WTC11 (cell line): ENCODE measurements around the gene ZBTB39. TPM values are rescaled to one million over a fixed set of nuclear protein-coding genes. Genes with fewer than 3 reads are reported as not detected.

Experiments
- E2F4 ChIP-seq: sonication (generic); formaldehyde crosslinking; IDR thresholded peaks from 2 replicates; pipeline ENCODE4 v1.8.1; 2022; ENCODE audit warnings: low read depth, mild to moderate bottlenecking, moderate library complexity, missing genetic modification reagents, borderline replicate concordance
- ELF4 ChIP-seq: sonication (generic); formaldehyde crosslinking; IDR thresholded peaks from 2 replicates; pipeline ENCODE4 v1.8.1; 2022; ENCODE audit warnings: low read depth, mild to moderate bottlenecking, moderate library complexity, missing genetic modification reagents
- ESRRA ChIP-seq: sonication (generic); formaldehyde crosslinking; IDR thresholded peaks from 2 replicates; pipeline ENCODE4 v1.8.1; 2022; ENCODE audit warnings: mild to moderate bottlenecking, missing genetic modification reagents, borderline replicate concordance
- FOXP4 ChIP-seq: sonication (generic); formaldehyde crosslinking; IDR thresholded peaks from 2 replicates; pipeline ENCODE4 v1.8.0; 2022; ENCODE audit warnings: mild to moderate bottlenecking, missing genetic modification reagents
- GABPB1 ChIP-seq: sonication (generic); formaldehyde crosslinking; IDR thresholded peaks from 2 replicates; pipeline ENCODE4 v1.8.1; 2023; ENCODE audit warnings: mild to moderate bottlenecking, missing genetic modification reagents
- GRHL2 ChIP-seq: fragments of 250-450 bp; sonication (Bioruptor Pico); IDR thresholded peaks from 2 replicates; pipeline ENCODE4 v1.8.0; 2022; ENCODE audit warnings: mild to moderate bottlenecking, moderate library complexity; ENCODE audit not compliant: insufficient replicate concordance, severe bottlenecking
- ZNF423 ChIP-seq: fragments of 250-450 bp; sonication (Bioruptor Pico); IDR thresholded peaks from 2 replicates; pipeline ENCODE4 v2.1.2; 2022; ENCODE audit warnings: mild to moderate bottlenecking, moderate library complexity
- total RNA-seq: library from RNA; stranded (reverse); gene quantifications from 3 replicates; pipeline ENCODE4 v1.2.3, GENCODE V29; 2021

Gene ZBTB39
- total RNA-seq, 1 experiment from 2014 or later, result 20.2 TPM

GRCh38 chr12:56948881-56949280 lies 57.5 kb downstream of the ZBTB39 start (continued):
- TF ChIP-seq GRHL2 (CRISPR knock-in tag) (no peak), GABPB1 (CRISPR knock-in tag) (no peak), E2F4 (CRISPR knock-in tag) (no peak), ESRRA (CRISPR knock-in tag) (no peak), FOXP4 (CRISPR knock-in tag) (no peak), ELF4 (CRISPR knock-in tag) (no peak), ZNF423 (CRISPR knock-in tag) (no peak)

Other genes with a start within 250 kb of the ZBTB39 start
- 2.4 to 5.6 TPM (median 4.8 TPM) in 3 replicates for gene HSD17B6, start 243.2 kb downstream of the ZBTB39 start, total RNA-seq
- gene SDR9C7, start 72.1 kb downstream of the ZBTB39 start, total RNA-seq, result not detected in 3 replicates
- gene RDH16, start 48.9 kb downstream of the ZBTB39 start, total RNA-seq, result 0.85 to 1.2 TPM (median 1.0 TPM) in 3 replicates
- 4.1 to 6.8 TPM (median 6.1 TPM) in 3 replicates for gene TAC3, start 10.0 kb upstream of the ZBTB39 start, total RNA-seq
- gene MYO1A, start 43.6 kb upstream of the ZBTB39 start, total RNA-seq, result 0.32 to 0.87 TPM (median 0.71 TPM) in 3 replicates
- gene NEMP1, start 72.2 kb upstream of the ZBTB39 start, total RNA-seq, result 38.3 to 41.9 TPM (median 39.6 TPM) in 3 replicates
- 16.5 to 20.5 TPM (median 17.2 TPM) in 3 replicates for gene NAB2, start 82.6 kb upstream of the ZBTB39 start, total RNA-seq
- gene STAT6, start 104.8 kb upstream of the ZBTB39 start, total RNA-seq, result 47.0 to 50.0 TPM (median 48.9 TPM) in 3 replicates
- gene LRP1, start 121.9 kb upstream of the ZBTB39 start, total RNA-seq, result 107 to 120 TPM (median 112 TPM) in 3 replicates
- gene LRP1-AS, start 141.1 kb upstream of the ZBTB39 start, total RNA-seq, result not detected in 3 replicates
- 3.7 to 4.9 TPM (median 4.4 TPM) in 3 replicates for gene NXPH4, start 210.2 kb upstream of the ZBTB39 start, total RNA-seq
- gene SHMT2, start 223.2 kb upstream of the ZBTB39 start, total RNA-seq, result 262 to 297 TPM (median 265 TPM) in 3 replicates
- gene STAC3, start 244.6 kb upstream of the ZBTB39 start, total RNA-seq, result 3.2 to 3.4 TPM (median 3.3 TPM) in 3 replicates